Activated CD8-positive, alpha-beta T cell treated with anti-CD3 and anti-CD28 coated beads for 36 hours (primary cell): ENCODE results near the gene FAM184B. TPM values are rescaled to one million over a fixed set of nuclear protein-coding genes. Genes with fewer than 3 reads are reported as not detected.

Experiments
- ATAC-seq: fragments of 200-7000 bp; cut with Tn5 transposase; one replicate; pipeline ENCODE4 v1.10.0; 2021; ENCODE audit warnings: mild to moderate bottlenecking, moderate library complexity
- CTCF ChIA-PET: fragments of 350-600 bp; sonication (Branson Sonifier 250); formaldehyde crosslinking; loops from one replicate; lab custom pipeline; 2021; ENCODE audit warnings: antibody characterized with exemption; lab: Charles Lee
- POLR2A ChIA-PET: fragments of 350-600 bp; sonication (Branson Sonifier 250); formaldehyde crosslinking; loops from one replicate; lab custom pipeline; 2021; ENCODE audit warnings: antibody characterized with exemption; lab: Charles Lee
- DNase-seq: peaks from one replicate; pipeline ENCODE4 v3.0.0-alpha.2; 2020
- H3K27ac Mint-ChIP-seq: one replicate; pipeline ENCODE4 v1.8.0; 2021; ENCODE audit warnings: mild to moderate bottlenecking, mixed read lengths
- H3K27me3 Mint-ChIP-seq: one replicate; pipeline ENCODE4 v1.8.0; 2021; ENCODE audit warnings: mixed read lengths
- H3K36me3 Mint-ChIP-seq: one replicate; pipeline ENCODE4 v1.8.0; 2021; ENCODE audit warnings: low read depth, mixed read lengths
- H3K4me1 Mint-ChIP-seq: one replicate; pipeline ENCODE4 v1.8.0; 2021; ENCODE audit warnings: low read depth, mixed read lengths
- H3K4me3 Mint-ChIP-seq: one replicate; pipeline ENCODE4 v1.8.0; 2021; ENCODE audit warnings: mild to moderate bottlenecking, moderate library complexity, mixed read lengths
- H3K9me3 Mint-ChIP-seq: one replicate; pipeline ENCODE4 v1.8.0; 2021; ENCODE audit warnings: mixed read lengths
- intact Hi-C: fragments of 100-400 bp; cut with micrococcal nuclease; formaldehyde crosslinking; loops from one replicate; pipeline ENCODE4 v1.10.0; 2022
- total RNA-seq, 2 experiments: library from RNA; stranded (reverse); gene quantifications; one replicate each; pipeline ENCODE4 v1.2.3, GENCODE V29; 2021
- TF ChIP-seq, protein P1 (sequence below): fragments of 200-600 bp; IDR thresholded peaks from one replicate; pipeline ENCODE4 v1.8.0; 2022; ENCODE audit warnings: antibody characterized with exemption, mild to moderate bottlenecking

The FAM184B gene
- total RNA-seq, 2 experiments from 2014 or later: 0.05 TPM; not detected in 1

GRCh38 chr4:17699380-17699779 is 82.0 kb downstream of the FAM184B start:
- Mint-ChIP-seq H3K36me3 (no peaks in the 10 kb centered on the region), H3K4me1 (no peaks in the 10 kb centered on the region), H3K27me3 (peaks cover 2% of the 10 kb centered on the region), H3K4me3 (no peak overlapping the region), H3K9me3 (peaks cover 5% of the 10 kb centered on the region), H3K27ac (no peak overlapping the region)
- ATAC-seq (no peak), DNase-seq (no peak)
- intact Hi-C loops: no loop called here
- TF ChIP-seq, protein P1, sequence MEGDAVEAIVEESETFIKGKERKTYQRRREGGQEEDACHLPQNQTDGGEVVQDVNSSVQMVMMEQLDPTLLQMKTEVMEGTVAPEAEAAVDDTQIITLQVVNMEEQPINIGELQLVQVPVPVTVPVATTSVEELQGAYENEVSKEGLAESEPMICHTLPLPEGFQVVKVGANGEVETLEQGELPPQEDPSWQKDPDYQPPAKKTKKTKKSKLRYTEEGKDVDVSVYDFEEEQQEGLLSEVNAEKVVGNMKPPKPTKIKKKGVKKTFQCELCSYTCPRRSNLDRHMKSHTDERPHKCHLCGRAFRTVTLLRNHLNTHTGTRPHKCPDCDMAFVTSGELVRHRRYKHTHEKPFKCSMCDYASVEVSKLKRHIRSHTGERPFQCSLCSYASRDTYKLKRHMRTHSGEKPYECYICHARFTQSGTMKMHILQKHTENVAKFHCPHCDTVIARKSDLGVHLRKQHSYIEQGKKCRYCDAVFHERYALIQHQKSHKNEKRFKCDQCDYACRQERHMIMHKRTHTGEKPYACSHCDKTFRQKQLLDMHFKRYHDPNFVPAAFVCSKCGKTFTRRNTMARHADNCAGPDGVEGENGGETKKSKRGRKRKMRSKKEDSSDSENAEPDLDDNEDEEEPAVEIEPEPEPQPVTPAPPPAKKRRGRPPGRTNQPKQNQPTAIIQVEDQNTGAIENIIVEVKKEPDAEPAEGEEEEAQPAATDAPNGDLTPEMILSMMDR: no peak
- ChIA-PET POLR2A (no interaction called here), CTCF (no interaction called here)

DNA sequence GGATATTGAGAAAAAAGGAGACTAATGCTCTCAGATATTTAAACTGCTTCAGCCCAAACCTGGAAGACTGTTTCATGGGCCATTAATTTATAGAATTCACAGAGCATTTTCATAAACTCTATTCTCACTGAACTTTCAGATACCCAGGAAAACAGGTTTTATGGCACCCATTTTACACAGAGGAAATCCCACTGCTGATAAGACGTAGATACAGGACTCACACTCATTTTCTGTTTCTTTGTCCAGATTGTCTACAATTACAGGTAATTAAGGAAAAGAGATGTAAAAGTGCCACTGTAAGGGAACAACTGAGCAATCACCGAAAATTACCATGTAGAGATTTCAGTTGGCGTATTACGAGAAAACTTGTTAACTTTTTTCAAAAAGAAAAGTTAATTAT is 83.3 kb downstream of the FAM184B start:
- Mint-ChIP-seq H3K27ac (no peak overlapping the region), H3K36me3 (no peaks in the 10 kb centered on the region), H3K4me3 (no peak overlapping the region), H3K27me3 (peaks cover 2% of the 10 kb centered on the region), H3K4me1 (no peaks in the 10 kb centered on the region), H3K9me3 (peaks cover 5% of the 10 kb centered on the region)
- ChIA-PET CTCF (no interaction called here), POLR2A (no interaction called here)
- TF ChIP-seq, protein P1: no peak
- no peak for ATAC-seq
- intact Hi-C loops: no loop called here
- no peak for DNase-seq

- peaks cover 5% of the 10 kb centered on the region for H3K9me3 Mint-ChIP-seq
- no peak overlapping the region for H3K27ac Mint-ChIP-seq
- H3K4me1 Mint-ChIP-seq: no peaks in the 10 kb centered on the region
- TF ChIP-seq, protein P1: no peak
- no peak for ATAC-seq
- H3K36me3 Mint-ChIP-seq: no peaks in the 10 kb centered on the region
- CTCF ChIA-PET: no interaction called here
- intact Hi-C loops: no loop called here
- DNase-seq: no peak
- no peak overlapping the region for H3K4me3 Mint-ChIP-seq
- peaks cover 2% of the 10 kb centered on the region for H3K27me3 Mint-ChIP-seq
- POLR2A ChIA-PET: interaction anchor here (0.9 kb wide), 1 partner anchor 102 kb away, joined by 3 read pairs; no protein-coding TSS in a partner anchor
Measured at GRCh38 chr4:17695341-17695740, 86.1 kb downstream of the FAM184B start.

DNA sequence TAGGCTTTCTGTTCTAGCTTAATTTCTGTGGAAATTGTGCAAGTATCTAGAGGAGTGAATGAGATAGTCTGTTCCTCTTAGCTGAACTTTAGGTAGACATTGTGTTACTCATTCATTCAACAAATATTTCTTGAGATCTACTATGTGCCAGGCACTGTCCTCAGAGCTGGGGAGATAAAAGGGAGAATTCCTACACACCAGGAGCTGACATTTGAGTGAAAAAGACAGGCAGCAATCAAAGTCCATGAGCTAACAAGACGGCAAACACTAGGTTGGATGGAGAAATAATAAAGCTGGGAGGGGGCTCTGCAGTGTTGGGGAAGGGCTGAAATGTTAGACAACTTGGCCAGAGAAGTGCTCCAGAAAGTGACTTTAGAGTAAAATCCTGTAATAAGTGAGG is 86.9 kb downstream of the FAM184B start:
- DNase-seq: no peak
- intact Hi-C loops: no loop called here
- Mint-ChIP-seq H3K9me3 (peaks cover 5% of the 10 kb centered on the region), H3K4me1 (no peaks in the 10 kb centered on the region), H3K27me3 (peaks cover 2% of the 10 kb centered on the region), H3K4me3 (no peak overlapping the region), H3K27ac (no peak overlapping the region), H3K36me3 (no peaks in the 10 kb centered on the region)
- no peak for ATAC-seq
- TF ChIP-seq, protein P1: no peak
- POLR2A ChIA-PET: interaction anchor here (0.6 kb wide), 1 partner anchor 115 kb away, joined by 3 read pairs; no protein-coding TSS in a partner anchor
- CTCF ChIA-PET: no interaction called here

GRCh38 chr4:17690898-17691297 is 90.5 kb downstream of the FAM184B start:
- no peak for ATAC-seq

More at GRCh38 chr4:17690898-17691297, 90.5 kb downstream of the FAM184B start:
- H3K9me3 Mint-ChIP-seq: no peaks in the 10 kb centered on the region
- H3K4me1 Mint-ChIP-seq: no peaks in the 10 kb centered on the region
- H3K27me3 Mint-ChIP-seq: peaks cover 2% of the 10 kb centered on the region
- H3K27ac Mint-ChIP-seq: no peak overlapping the region
- no peaks in the 10 kb centered on the region for H3K36me3 Mint-ChIP-seq
- TF ChIP-seq, protein P1: no peak
- ChIA-PET CTCF (no interaction called here), POLR2A (no interaction called here)
- no peak overlapping the region for H3K4me3 Mint-ChIP-seq
- intact Hi-C loops: no loop called here
- DNase-seq: no peak
